IgD-negative memory B cell (primary cell): ENCODE data around the gene PINK1. TPM values are rescaled to one million over a fixed set of nuclear protein-coding genes. Genes with fewer than 3 reads are reported as not detected.
"Not testable (repeated sequence)": the region's sequence is repeated elsewhere in the genome, so short reads cannot be mapped to it uniquely, and the experiment has no call there.

Source experiments
- H3K27ac Mint-ChIP-seq, 3 donors: one replicate each; pipeline ENCODE4 v1.8.0; 2020 to 2022; ENCODE audit warnings: mild to moderate bottlenecking in 3 of 3, mixed read lengths in 3 of 3, moderate library complexity in 1 of 3
- H3K27me3 Mint-ChIP-seq: one replicate; pipeline ENCODE4 v1.8.0; 2021; ENCODE audit warnings: mixed read lengths
- H3K36me3 Mint-ChIP-seq: one replicate; pipeline ENCODE4 v1.8.0; 2020; ENCODE audit warnings: mild to moderate bottlenecking, mixed read lengths
- H3K4me1 Mint-ChIP-seq, 3 donors: one replicate each; pipeline ENCODE4 v1.8.0; 2020 to 2022; ENCODE audit warnings: mixed read lengths in 3 of 3, mild to moderate bottlenecking in 1 of 3
- H3K4me3 Mint-ChIP-seq, 4 donors: one replicate each; pipeline ENCODE4 v1.8.0; 2020 to 2022; ENCODE audit warnings: mild to moderate bottlenecking in 4 of 4, mixed read lengths in 4 of 4, moderate library complexity in 3 of 4
- H3K9me3 Mint-ChIP-seq, 3 donors: one replicate each; pipeline ENCODE4 v1.8.0; 2020 to 2021; ENCODE audit warnings: mixed read lengths in 3 of 3, mild to moderate bottlenecking in 1 of 3
- polyA plus RNA-seq: library from polyadenylated mRNA; unstranded; fragments of 300-500 nt; fragmentation: Illumina TruSeq; gene quantifications from one replicate; pipeline ENCODE4 v1.2.3, GENCODE V29; 2021

Gene PINK1
- polyA plus RNA-seq, 1 donor from 2014 or later = 9.6 TPM

GRCh38 chr1:20666804-20667203 is 33.5 kb downstream of the PINK1 start:
- H3K36me3 Mint-ChIP-seq = no peaks in the 10 kb centered on the region
- no peaks in the 10 kb centered on the region for H3K9me3 Mint-ChIP-seq
- H3K27ac Mint-ChIP-seq = peak overlapping the region in 1 of 3 donors; percentile 69
- peaks cover 4 to 10% (median 9%) of the 10 kb centered on the region in 3 donors for H3K4me1 Mint-ChIP-seq
- peak overlapping the region in 1 of 4 donors; percentile 68 for H3K4me3 Mint-ChIP-seq
- peaks cover 2% of the 10 kb centered on the region for H3K27me3 Mint-ChIP-seq

- Mint-ChIP-seq H3K36me3 (no peaks in the 10 kb centered on the region), H3K27me3 (peaks cover 6% of the 10 kb centered on the region), H3K9me3 (no peaks in the 10 kb centered on the region), H3K4me3 (no peak overlapping the region), H3K4me1 (peaks cover 0 to 4% (median 0%) of the 10 kb centered on the region in 3 donors), H3K27ac (no peak overlapping the region)
Measured at GRCh38 chr1:20668581-20668980, 35.3 kb downstream of the PINK1 start.

GRCh38 chr1:20670936-20671335 is 37.7 kb downstream of the PINK1 start:
- Mint-ChIP-seq H3K4me3 (no peak overlapping the region), H3K27ac (no peak overlapping the region), H3K4me1 (peaks cover 0 to 4% (median 0%) of the 10 kb centered on the region in 3 donors), H3K36me3 (no peaks in the 10 kb centered on the region), H3K27me3 (peaks cover 6% of the 10 kb centered on the region), H3K9me3 (no peaks in the 10 kb centered on the region)

- H3K4me1 Mint-ChIP-seq = no peaks in the 10 kb centered on the region
- no peak overlapping the region for H3K27ac Mint-ChIP-seq
- H3K4me3 Mint-ChIP-seq = peak overlapping the region in 1 of 4 donors; percentile 56
- peaks cover 4% of the 10 kb centered on the region for H3K27me3 Mint-ChIP-seq
- peaks cover 0 to 2% (median 0%) of the 10 kb centered on the region in 3 donors for H3K9me3 Mint-ChIP-seq
- H3K36me3 Mint-ChIP-seq = peaks cover 1% of the 10 kb centered on the region
Measured at GRCh38 chr1:20672265-20672632, 39.0 kb downstream of the PINK1 start.

GRCh38 chr1:20673626-20674025 is 40.4 kb downstream of the PINK1 start:
- not testable (repeated sequence) for H3K9me3 Mint-ChIP-seq, H3K4me3 Mint-ChIP-seq, H3K36me3 Mint-ChIP-seq, H3K27ac Mint-ChIP-seq, H3K27me3 Mint-ChIP-seq, H3K4me1 Mint-ChIP-seq

- peak overlapping the region in 2 of 3 donors; percentile 21 to 78 for H3K27ac Mint-ChIP-seq
Measured at GRCh38 chr1:20678599-20678998, 45.3 kb downstream of the PINK1 start.

GRCh38 chr1:20680269-20680668 is 47.0 kb downstream of the PINK1 start:
- H3K27ac Mint-ChIP-seq = no peak overlapping the region
- peaks cover 0 to 4% (median 2%) of the 10 kb centered on the region in 3 donors for H3K9me3 Mint-ChIP-seq
- peaks cover 17% of the 10 kb centered on the region for H3K27me3 Mint-ChIP-seq

More at GRCh38 chr1:20678599-20678998, 45.3 kb downstream of the PINK1 start:
- Mint-ChIP-seq H3K36me3 (peaks cover 4% of the 10 kb centered on the region), H3K9me3 (peaks cover 0 to 4% (median 2%) of the 10 kb centered on the region in 3 donors), H3K4me1 (peaks cover 12 to 13% (median 12%) of the 10 kb centered on the region in 3 donors), H3K4me3 (peak overlapping the region in 3 of 4 donors; percentile 59 to 69 (median 63)), H3K27me3 (peaks cover 9% of the 10 kb centered on the region)

GRCh38 chr1:20681999-20682398 is 48.7 kb downstream of the PINK1 start:
- Mint-ChIP-seq H3K27me3 (peaks cover 24% of the 10 kb centered on the region), H3K4me3 (no peak overlapping the region), H3K9me3 (peaks cover 0 to 4% (median 2%) of the 10 kb centered on the region in 3 donors), H3K4me1 (peaks cover 12 to 13% (median 12%) of the 10 kb centered on the region in 3 donors), H3K36me3 (peaks cover 4% of the 10 kb centered on the region), H3K27ac (no peak overlapping the region)

More at GRCh38 chr1:20680269-20680668, 47.0 kb downstream of the PINK1 start:
- Mint-ChIP-seq H3K4me1 (peaks cover 12 to 13% (median 12%) of the 10 kb centered on the region in 3 donors), H3K4me3 (peak overlapping the region in 1 of 4 donors; percentile 55), H3K36me3 (peaks cover 5% of the 10 kb centered on the region)

- Mint-ChIP-seq H3K36me3 (peaks cover 4% of the 10 kb centered on the region), H3K27me3 (peaks cover 24% of the 10 kb centered on the region), H3K27ac (no peak overlapping the region), H3K9me3 (peaks cover 0 to 3% (median 0%) of the 10 kb centered on the region in 3 donors), H3K4me1 (peaks cover 11 to 13% (median 12%) of the 10 kb centered on the region in 3 donors), H3K4me3 (no peak overlapping the region)
Measured at GRCh38 chr1:20682571-20683236, 49.4 kb downstream of the PINK1 start.

GRCh38 chr1:20683614-20684013 is 50.4 kb downstream of the PINK1 start:
- peaks cover 1% of the 10 kb centered on the region for H3K36me3 Mint-ChIP-seq
- peaks cover 4 to 9% (median 8%) of the 10 kb centered on the region in 3 donors for H3K4me1 Mint-ChIP-seq
- H3K27me3 Mint-ChIP-seq = peaks cover 24% of the 10 kb centered on the region
- H3K4me3 Mint-ChIP-seq = peak overlapping the region in 1 of 4 donors; percentile 1
- no peak overlapping the region for H3K27ac Mint-ChIP-seq
- H3K9me3 Mint-ChIP-seq = no peaks in the 10 kb centered on the region

GRCh38 chr1:20684050-20684620 is 50.9 kb downstream of the PINK1 start:
- H3K4me1 Mint-ChIP-seq = peaks cover 0 to 6% (median 5%) of the 10 kb centered on the region in 3 donors
- H3K4me3 Mint-ChIP-seq = no peak overlapping the region
- peaks cover 1% of the 10 kb centered on the region for H3K36me3 Mint-ChIP-seq
- no peaks in the 10 kb centered on the region for H3K9me3 Mint-ChIP-seq
- peaks cover 24% of the 10 kb centered on the region for H3K27me3 Mint-ChIP-seq
- H3K27ac Mint-ChIP-seq = no peak overlapping the region

GRCh38 chr1:20684651-20685050 is 51.4 kb downstream of the PINK1 start:
- Mint-ChIP-seq H3K27me3 (peaks cover 24% of the 10 kb centered on the region), H3K36me3 (peaks cover 1% of the 10 kb centered on the region), H3K4me1 (peaks cover 0 to 6% (median under 1%) of the 10 kb centered on the region in 3 donors), H3K4me3 (no peak overlapping the region), H3K9me3 (no peaks in the 10 kb centered on the region), H3K27ac (no peak overlapping the region)

GRCh38 chr1:20685099-20685662 is 51.9 kb downstream of the PINK1 start:
- Mint-ChIP-seq H3K9me3 (no peaks in the 10 kb centered on the region), H3K4me3 (no peak overlapping the region), H3K36me3 (peaks cover 1% of the 10 kb centered on the region), H3K27me3 (peaks cover 24% of the 10 kb centered on the region), H3K4me1 (peaks cover 0 to 3% (median 0%) of the 10 kb centered on the region in 3 donors), H3K27ac (no peak overlapping the region)

GRCh38 chr1:20685741-20686140 is 52.5 kb downstream of the PINK1 start:
- H3K9me3 Mint-ChIP-seq = no peaks in the 10 kb centered on the region
- no peak overlapping the region for H3K4me3 Mint-ChIP-seq
- H3K4me1 Mint-ChIP-seq = no peaks in the 10 kb centered on the region
- peaks cover 23% of the 10 kb centered on the region for H3K27me3 Mint-ChIP-seq
- H3K27ac Mint-ChIP-seq = no peak overlapping the region
- peaks cover 1% of the 10 kb centered on the region for H3K36me3 Mint-ChIP-seq
